ENCODE data around the gene LRRC19.
A peak's percentile ranks its signal among the peaks of the same experiment; 100 is the strongest.

LRRC19 gene, protein sequence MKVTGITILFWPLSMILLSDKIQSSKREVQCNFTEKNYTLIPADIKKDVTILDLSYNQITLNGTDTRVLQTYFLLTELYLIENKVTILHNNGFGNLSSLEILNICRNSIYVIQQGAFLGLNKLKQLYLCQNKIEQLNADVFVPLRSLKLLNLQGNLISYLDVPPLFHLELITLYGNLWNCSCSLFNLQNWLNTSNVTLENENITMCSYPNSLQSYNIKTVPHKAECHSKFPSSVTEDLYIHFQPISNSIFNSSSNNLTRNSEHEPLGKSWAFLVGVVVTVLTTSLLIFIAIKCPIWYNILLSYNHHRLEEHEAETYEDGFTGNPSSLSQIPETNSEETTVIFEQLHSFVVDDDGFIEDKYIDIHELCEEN

DNA sequence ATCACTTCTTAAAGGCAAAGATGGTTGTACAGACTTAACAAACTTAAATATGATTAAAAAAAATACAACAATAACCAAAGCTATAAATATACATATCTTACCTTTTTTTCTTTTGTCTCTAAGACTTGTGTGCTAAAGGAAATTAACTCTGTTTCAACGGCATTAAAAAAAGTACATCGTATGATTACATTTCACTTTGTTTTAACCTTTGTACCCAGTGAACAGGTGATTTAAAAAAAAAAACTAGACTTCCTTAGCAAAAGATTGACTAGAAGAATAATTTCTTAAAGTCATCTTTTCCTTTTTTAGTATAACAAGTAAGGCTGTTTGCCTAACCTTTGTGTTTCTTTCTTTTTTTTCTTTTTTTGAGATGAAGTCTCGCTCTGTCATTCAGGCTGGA lies at the start of gene LRRC19:
Gene LRRC19, minus strand, starts transcription at position 182 of the 400 bp plus-strand sequence. CDS start 5,978 bp downstream, outside the sequence.
- no peak within 1 kb of the TSS for H3K4me3 ChIP-seq (ENCODE audit: low read depth, low read length)
- DNase-seq (ENCODE audit: low read depth), result no peak

DNA sequence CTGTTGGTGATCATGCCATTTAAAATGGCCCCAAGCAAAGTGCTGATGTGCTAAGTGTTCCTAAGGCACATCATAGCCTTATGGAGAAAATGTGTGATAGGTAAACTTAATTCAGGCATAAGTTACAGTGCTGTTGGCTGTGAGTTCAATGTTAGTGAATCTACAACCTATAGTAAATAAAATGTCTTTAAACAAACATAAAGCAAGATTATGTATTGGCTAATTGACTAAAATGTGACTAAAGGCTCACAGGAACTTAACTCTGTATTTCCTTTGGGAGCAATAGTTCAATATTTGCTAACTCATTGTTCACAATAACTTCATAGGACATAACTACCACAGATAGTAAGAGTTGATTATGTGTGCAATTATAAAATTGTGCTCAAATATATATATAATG lies 49.4 kb upstream of the LRRC19 start:
- H3K4me3 ChIP-seq (ENCODE audit: low read depth, low read length), result no peak overlapping the region
- DNase-seq (ENCODE audit: low read depth), result no peak

DNA sequence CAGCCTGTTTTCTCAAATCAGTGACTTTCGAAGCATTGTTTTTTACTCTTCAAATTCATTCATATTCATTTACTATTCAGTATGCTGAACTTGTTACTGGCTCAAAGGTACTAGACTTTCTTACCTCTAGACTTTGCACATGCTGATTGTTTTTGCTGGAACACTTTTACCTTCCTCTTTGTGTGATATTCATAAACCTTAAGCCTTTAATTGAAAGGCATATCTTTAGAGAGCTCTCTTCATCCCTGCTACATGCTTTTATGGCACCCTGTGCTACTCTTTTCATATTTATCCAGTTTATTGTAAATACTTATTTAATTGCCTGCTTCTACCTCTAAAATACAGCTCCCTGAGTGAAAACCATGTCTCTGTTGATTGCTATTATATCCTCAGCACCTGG lies 48.7 kb upstream of the LRRC19 start:
- H3K4me3 ChIP-seq (ENCODE audit: low read depth, low read length), result no peak overlapping the region
- DNase-seq (ENCODE audit: low read depth), result no peak

DNA sequence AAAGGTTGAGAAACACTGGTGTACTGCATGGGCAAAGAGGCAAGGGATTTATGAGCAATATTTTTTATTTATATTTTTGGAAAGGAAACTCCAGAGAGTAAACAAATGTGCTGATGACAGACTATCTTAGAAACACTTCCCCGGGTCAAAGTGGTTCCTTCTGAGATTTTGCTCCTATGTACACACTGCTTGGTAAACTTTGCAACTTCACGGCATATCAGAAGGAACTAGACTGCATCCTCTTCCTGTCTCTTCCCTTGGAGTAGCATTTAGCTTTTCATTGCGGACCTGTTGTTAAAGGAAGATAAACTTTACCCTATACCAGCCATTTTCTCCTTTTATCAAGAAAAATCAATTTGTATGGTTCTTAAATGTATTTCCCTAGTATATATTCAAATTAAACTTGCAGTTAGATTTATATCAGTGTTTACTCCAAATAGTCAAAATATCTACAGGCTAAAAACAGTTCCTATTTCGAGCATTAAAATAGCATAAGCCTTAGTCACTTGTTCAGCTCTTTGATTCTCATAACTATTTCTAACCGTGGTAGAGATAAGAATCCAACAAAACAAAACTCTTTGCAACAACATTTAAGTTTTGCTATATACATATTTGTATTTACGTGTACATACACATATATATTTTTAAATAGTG lies 48.0 kb upstream of the LRRC19 start:
- no peak for DNase-seq (ENCODE audit: low read depth)
- no peak overlapping the region for H3K4me3 ChIP-seq (ENCODE audit: low read depth, low read length)

DNA sequence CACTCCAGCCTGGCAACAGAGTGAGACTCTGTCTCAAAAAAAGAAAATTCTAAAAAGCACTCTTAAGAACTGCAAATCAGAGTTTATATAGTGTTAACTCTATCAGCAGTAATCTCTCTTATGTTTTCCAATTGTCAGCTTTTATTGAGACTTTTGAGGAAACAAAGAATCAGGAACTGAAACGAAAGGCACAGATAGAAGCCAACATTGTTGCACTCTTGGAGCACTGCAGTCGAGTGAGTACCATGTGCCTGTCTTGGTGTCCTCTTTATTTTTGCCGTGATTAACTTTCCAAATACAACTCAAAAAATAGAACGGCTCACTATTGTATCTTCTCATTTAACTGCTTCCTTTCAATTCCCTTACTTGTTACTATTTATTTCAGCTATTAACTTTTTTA lies 41.7 kb upstream of the LRRC19 start:
- no peak overlapping the region for H3K4me3 ChIP-seq (ENCODE audit: low read depth, low read length)
- no peak for DNase-seq (ENCODE audit: low read depth)

DNA sequence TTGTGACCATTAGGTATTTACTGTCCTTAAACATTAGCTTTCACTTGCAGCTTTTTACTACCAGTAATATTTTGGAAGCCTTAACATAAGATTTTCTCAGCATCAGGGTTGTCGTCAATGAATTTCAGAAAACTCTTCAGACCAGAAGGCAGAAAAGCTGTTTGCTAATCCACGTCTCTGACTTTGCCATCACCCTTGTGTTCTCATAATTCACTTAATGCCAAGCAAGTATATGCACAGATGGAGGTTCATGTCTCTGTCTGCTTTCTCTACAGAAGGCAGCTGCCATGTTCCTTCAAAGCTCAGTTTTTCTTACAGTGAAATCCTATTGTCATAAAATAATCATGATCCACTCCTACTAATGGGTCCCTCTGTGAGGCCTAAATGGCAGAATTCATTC lies 37.7 kb upstream of the LRRC19 start:
- no peak for DNase-seq (ENCODE audit: low read depth)
- H3K4me3 ChIP-seq (ENCODE audit: low read depth, low read length), result no peak overlapping the region

DNA sequence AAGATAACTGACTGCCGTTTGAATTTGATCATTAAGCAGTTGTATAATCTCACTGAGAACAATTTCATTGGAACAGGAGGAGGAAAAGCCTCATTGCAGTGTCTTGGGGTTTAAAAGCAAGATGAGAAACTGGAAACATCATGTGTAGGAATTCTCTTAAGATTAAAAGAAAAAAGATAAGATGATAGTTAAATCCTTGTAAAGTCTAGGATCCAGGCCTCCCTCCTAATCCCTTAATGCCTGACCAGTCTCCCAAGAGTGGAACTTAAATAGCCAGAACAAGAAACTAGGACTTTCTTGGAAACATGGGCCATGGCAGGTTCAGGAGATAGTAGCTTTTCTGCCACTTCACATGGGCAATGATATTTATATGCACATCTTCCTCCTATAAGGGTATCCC lies 37.0 kb upstream of the LRRC19 start:
- DNase-seq (ENCODE audit: low read depth), result no peak
- H3K4me3 ChIP-seq (ENCODE audit: low read depth, low read length), result no peak overlapping the region

DNA sequence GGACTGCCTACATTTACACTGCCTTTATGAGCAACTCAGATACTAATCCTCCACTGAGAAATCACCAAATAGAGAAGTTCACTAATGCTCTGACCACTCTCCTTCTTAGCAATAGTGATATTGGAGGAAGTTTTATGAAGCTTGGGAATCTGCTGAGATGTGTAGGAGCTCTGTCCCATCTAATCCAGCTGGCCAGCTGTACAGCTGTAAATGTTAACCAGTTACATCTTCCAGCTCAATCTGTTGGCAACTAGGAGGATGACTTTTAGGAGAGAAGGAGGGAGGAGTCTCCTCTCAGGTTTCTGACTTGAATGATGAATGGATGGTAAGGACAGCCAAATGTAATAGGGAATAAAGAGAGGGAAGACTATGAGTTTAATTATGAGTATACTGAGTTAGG lies 36.3 kb upstream of the LRRC19 start:
- H3K4me3 ChIP-seq (ENCODE audit: low read depth, low read length), result no peak overlapping the region
- no peak for DNase-seq (ENCODE audit: low read depth)

DNA sequence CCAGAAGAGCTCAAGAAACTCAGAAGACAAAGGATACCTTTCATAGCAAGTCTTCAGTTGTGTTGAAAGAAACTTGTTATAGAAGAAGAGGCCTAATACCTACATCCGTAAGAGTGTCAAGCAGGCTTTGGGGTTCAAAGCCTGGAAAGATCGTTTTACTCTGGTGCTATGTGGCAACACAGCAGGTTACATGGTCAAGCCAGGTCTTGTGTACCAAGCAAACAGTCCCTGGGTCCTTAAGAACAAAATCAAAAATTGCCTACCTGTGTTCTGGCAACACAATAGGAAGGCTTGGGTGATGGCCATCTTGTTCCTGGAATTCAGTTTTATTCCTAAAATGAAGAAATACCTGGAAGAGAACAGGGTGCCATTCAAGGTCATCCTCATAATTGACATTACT lies 32.0 kb upstream of the LRRC19 start:
- DNase-seq (ENCODE audit: low read depth), result no peak
- no peak overlapping the region for H3K4me3 ChIP-seq (ENCODE audit: low read depth, low read length)

DNA sequence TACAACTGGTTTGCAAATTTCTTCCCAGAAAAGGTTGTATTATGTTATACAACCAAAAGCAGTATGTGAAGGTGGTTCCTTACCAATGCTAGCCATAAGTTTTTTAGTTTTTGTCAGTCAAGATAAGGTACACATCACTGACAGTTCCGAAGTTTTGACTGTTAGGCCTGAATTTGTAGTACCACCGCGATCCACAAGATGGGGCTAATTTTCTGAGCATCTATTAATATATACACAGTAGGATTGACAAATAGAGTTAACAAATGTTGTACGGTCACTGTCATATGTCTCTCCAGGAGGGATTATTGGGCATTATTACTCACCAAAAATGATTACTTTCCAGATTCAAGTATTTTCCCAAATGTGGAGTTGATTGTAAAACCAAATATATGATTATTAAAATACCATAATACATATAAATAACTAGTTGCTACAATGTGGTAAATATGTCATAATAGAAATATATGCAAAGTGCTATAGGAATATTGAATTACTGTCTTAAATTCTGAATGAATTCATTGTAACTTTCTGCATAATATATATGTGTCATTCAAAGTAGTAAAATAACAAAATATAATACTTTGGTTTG lies 28.4 kb upstream of the LRRC19 start:
- peak; percentile 14 for DNase-seq (ENCODE audit: low read depth)
- no peak overlapping the region for H3K4me3 ChIP-seq (ENCODE audit: low read depth, low read length)

DNA sequence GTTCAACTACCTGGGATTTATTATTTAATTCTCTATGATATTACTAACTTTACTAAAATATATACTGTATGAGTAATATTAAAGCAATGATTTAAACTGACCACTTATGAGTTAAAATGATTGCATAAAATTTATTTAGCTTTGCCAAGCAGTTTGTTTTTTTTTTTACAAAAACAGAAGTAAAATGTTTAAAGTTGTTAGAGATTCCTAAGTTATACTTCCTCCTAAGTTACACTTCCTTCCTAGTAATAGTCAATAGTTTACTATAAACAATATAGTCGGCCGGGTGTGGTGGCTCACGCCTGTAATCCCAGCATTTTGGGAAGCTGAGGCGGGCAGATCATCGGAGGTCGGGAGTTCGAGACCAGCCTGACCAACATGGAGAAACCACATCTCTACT lies 23.7 kb upstream of the LRRC19 start:
- H3K4me3 ChIP-seq (ENCODE audit: low read depth, low read length), result no peak overlapping the region
- DNase-seq (ENCODE audit: low read depth), result no peak

DNA sequence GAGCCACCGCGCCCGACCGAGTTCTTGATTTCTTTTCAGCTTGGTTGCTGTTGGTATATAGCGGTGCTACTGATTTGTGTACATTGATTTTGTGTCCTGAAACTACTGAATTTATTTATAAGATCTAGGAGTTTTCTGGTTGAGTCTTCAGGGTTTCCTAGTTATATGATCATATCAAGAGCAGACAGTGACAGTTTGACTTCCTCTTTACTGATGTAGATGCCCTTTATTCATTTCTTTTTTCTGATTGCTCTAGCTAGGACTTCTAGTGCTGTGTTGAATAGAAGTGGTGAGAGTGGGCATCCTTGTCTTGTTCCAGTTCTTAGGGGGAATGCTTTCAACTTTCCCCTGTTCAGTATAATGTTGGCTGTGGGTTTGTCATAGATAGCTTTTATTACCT lies 17.4 kb upstream of the LRRC19 start:
- no peak overlapping the region for H3K4me3 ChIP-seq (ENCODE audit: low read depth, low read length)

DNA sequence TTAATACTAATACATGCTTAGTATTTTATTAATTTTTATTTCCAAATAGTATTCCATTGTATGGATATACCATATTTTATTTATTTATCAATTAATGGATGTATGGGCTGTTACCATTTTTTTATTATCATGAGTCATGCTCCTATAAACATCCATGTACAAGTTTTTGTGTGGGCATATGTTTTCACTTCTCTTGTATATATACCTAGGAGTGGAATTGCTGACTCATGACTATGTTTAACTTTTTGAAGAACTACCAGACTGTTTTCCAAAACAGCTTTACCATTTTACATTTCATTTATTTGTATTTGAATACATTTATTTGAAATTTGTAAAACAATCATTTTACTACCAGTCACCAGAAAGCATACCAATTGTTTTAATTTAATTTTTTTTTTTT lies 14.1 kb upstream of the LRRC19 start:
- DNase-seq (ENCODE audit: low read depth), result peak; percentile 26
- H3K4me3 ChIP-seq (ENCODE audit: low read depth, low read length), result no peak overlapping the region

More for the DNA sequence above, 17.4 kb upstream of the LRRC19 start:
- no peak for DNase-seq (ENCODE audit: low read depth)

DNA sequence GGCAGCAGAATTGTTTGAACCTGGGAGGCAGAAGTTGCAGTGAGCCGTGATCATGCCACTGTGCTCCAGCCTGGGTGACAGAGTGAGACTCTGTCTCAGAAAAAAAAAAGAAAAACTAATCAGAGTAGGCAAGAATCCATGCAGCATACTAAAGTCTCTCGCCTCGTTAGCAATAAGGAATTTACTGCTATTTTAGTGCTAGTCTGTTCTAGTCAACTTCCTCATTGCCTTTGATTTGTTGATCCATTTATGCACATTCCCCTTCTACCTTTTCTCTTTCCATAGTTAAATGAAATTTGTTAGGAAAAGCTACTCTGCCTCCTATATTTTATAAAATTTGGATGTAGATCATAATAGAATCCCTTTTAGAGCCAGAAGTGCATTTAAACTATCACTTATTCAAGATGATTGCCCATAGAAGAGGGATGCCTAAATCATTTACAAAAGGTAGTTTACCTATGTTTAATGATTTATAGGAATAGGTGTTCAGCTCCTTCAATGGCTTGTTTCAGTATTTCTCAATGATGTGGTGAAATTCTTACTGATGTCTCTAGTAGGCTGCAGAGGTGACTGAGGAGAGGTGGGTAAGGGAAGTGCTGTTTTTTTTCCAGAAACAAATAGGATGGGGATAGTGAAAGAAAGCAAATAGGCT lies 1.9 kb downstream of the LRRC19 start:
- H3K4me3 ChIP-seq (ENCODE audit: low read depth, low read length), result no peak overlapping the region
- no peak for DNase-seq (ENCODE audit: low read depth)

DNA sequence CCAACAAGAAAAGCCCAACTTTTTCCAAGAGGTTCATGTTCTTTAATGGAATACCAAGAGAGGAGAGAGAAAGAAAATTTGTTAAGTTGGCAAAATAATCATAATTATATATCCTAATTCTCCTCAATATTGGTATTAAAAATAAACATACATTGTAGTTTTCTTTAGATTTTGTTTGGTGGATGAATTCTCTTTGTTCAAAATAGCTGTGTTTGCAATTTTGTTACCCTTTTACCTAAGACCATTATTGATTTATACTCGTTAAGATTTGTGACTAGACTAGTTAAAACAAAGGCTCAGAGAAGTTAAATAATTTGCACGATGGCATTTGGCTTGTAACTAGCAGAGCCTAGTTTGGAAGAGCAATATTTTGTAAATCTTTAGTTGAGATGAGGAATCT lies 9.7 kb downstream of the LRRC19 start:
- no peak for DNase-seq (ENCODE audit: low read depth)
- no peak overlapping the region for H3K4me3 ChIP-seq (ENCODE audit: low read depth, low read length)

DNA sequence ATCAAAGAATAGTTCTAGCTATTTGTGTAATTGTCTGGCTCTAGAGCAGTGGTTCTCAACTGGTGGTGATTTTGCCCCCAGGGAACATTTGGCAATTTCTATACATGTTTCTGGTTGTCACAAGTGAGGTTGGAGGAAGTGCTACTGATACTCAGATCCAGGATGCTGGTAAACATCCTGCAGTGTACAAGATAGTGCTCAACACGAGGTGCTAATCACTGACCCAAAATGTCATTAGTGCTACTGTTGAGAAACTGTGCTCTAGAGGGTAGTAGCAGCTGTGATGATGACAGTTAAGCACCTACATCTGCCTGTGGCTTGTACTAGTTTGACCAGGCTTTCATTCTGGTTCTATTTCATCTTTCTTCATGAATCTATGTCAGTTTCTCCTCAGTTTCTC lies 22.1 kb downstream of the LRRC19 start:
- no peak for DNase-seq (ENCODE audit: low read depth)
- no peak overlapping the region for H3K4me3 ChIP-seq (ENCODE audit: low read depth, low read length)

DNA sequence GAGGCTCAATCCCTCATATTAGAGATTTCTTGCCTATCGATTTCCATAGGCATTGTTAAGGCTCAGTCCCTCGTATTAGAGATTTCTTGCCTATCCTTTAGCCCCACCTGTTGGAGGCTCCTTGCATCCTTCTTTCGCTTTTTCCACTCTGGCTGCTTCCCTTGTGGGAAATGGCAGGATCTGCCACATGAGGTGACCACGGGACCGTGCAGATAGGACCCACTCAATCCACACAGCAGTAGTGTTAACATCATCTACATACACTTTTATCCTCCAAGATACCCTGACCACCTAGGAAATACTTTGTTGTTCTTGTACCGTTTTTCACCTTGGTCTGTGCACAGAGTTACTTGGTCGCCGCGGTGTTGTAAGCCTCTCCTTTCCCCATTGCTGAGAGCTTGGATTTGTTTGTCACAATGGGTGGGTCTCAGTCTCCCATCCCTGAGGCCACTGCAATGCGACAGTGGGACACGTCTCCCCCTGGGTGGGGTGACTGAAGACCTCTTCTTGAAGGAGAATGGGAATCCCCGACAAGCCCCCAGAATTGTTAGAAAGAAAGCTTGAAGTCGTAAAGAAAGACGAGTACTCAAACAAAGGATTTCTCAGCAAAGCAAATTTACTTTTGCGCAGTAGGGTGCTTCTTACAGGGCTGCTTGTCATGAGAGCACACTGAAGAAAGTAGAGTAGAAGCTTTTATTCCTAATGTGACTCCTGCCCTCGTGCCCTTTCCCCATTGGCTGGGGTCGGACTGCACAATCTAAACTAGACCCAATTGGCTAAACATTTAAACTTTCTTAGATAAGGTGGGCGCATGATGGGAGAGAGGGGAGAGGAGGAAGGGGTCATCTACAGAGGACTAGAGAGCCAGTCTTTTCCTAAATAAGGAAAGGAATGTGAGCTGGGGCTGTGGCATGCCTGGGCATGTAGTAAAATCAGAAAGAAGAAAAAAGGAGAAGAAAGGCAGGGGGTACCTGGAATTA lies 29.5 kb downstream of the LRRC19 start:
- peak; percentile 7 for DNase-seq (ENCODE audit: low read depth)
- no peak overlapping the region for H3K4me3 ChIP-seq (ENCODE audit: low read depth, low read length)

DNA sequence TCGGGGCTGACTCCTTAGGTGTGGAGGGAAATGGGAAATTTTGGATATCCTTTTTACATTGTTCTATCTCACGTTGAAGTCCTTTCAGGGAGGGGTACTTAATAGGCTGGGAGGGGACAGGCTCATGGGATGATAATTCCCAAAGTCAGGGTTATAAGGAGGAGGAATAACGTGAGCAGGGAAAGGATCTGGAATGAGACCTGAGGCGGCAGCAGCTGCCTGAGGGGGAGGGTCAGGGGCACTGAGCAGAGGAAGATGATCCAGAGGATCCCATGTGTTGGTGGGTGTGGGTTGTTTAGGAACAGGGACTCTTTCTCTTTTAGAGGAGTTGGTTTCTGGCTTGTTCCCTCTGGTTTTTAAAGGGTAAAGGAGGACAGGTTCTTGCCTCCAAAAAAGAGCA lies 30.5 kb downstream of the LRRC19 start:
- H3K4me3 ChIP-seq (ENCODE audit: low read depth, low read length), result no peak overlapping the region
- DNase-seq (ENCODE audit: low read depth), result no peak

DNA sequence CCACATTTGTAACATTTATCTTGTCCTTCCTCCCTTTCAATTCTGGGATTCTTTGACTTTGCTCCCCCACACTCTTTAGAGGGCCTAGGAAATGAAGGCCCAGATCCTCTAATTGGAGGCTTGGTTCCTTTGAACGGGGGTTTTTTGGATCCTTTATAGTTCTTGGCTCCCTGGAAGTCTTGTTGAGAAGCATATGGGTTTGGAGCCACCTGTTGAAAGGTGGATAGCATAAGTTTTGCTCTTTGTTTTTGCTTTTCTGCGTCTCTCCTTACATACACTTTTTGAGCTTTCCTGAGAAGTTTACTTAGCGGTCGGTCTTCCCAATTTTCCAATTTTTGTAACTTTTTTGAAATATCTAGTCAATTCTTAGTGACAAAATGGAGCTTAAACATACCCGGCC lies 31.5 kb downstream of the LRRC19 start:
- no peak for DNase-seq (ENCODE audit: low read depth)
- no peak overlapping the region for H3K4me3 ChIP-seq (ENCODE audit: low read depth, low read length)
